NCI-H774 (cell line): ENCODE data around the gene RRBP1.

Source experiments
- DNase-seq: peaks from one replicate; lab custom pipeline; 2025; lab: John Stamatoyannopoulos, UW

RRBP1 gene

GRCh38 chr20:17648791-17649730 lies 33.0 kb downstream of the RRBP1 start:
- DNase-seq, result peak; percentile 51

- no peak for DNase-seq
Measured at GRCh38 chr20:17648315-17648646, 33.8 kb downstream of the RRBP1 start.

- DNase-seq, result no peak
Measured at GRCh38 chr20:17647391-17648314, 34.4 kb downstream of the RRBP1 start.

- peak; percentile 16 for DNase-seq
Measured at GRCh38 chr20:17646961-17647301, 35.1 kb downstream of the RRBP1 start.

GRCh38 chr20:17646209-17646960 lies 35.7 kb downstream of the RRBP1 start:
- DNase-seq, result peak; percentile 36

GRCh38 chr20:17645546-17646208 lies 36.4 kb downstream of the RRBP1 start:
- no peak for DNase-seq

- no peak for DNase-seq
Measured at GRCh38 chr20:17645010-17645409, 37.0 kb downstream of the RRBP1 start.

GRCh38 chr20:17644451-17644850 lies 37.6 kb downstream of the RRBP1 start:
- DNase-seq, result no peak

- DNase-seq, result no peak
Measured at GRCh38 chr20:17643531-17644188, 38.4 kb downstream of the RRBP1 start.

- DNase-seq, result no peak
Measured at GRCh38 chr20:17642404-17643269, 39.4 kb downstream of the RRBP1 start.

- DNase-seq, result no peak
Measured at GRCh38 chr20:17641993-17642392, 40.0 kb downstream of the RRBP1 start.

- DNase-seq, result no peak
Measured at GRCh38 chr20:17641520-17641964, 40.5 kb downstream of the RRBP1 start.

- no peak for DNase-seq
Measured at GRCh38 chr20:17640875-17641378, 41.1 kb downstream of the RRBP1 start.

- DNase-seq, result no peak
Measured at GRCh38 chr20:17640146-17640874, 41.7 kb downstream of the RRBP1 start.

GRCh38 chr20:17638835-17639407 lies 43.1 kb downstream of the RRBP1 start:
- no peak for DNase-seq

GRCh38 chr20:17637985-17638640 lies 43.9 kb downstream of the RRBP1 start:
- no peak for DNase-seq

GRCh38 chr20:17637413-17637780 lies 44.6 kb downstream of the RRBP1 start:
- no peak for DNase-seq
